ENCODE results near the gene LGALS8.

LGALS8 gene

DNA sequence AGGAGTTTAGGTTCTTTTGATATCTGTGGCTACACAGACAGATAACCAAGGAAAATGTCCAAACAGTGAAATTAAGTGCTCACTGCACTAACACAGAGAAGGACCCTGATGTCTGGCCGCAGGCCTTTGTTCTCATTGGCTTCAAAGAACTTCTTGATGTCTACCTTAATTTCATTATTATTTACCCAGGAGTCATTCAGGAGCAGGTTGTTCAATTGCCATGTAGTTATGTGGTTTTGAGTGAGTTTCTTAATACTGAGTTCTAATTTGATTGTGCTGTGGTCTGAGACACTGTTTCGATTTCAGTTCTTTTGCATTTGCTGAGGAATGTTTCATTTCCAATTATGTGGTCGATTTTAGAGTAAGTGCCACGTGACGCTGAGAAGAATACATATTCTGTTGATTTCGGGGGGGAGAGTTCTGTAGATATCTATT, 15.2 kb upstream of the LGALS8 start:
- DNase-seq (ENCODE audit: low read depth in 2 of 3, low spot score in 2 of 3): no peak

DNA sequence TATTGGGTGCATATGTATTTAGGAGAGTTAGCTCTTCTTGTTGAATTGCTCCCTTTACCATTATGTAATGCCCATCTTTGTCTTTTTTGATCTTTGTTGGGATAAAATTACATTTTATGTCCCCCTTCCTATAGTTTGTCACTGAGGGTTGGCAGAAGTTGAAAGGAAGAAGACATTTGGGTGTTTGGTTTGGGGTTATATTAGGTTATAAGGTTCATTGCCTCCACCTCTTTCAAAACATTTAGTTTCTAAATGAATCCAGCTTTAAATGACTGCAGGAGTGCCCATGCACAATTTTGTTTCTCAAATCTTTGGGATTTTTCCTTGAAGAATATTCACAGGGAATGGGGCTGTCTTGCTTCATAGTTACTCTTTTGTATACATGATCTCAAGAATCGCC, 14.6 kb upstream of the LGALS8 start:
- no peak for DNase-seq (ENCODE audit: low read depth in 2 of 3, low spot score in 2 of 3)

DNA sequence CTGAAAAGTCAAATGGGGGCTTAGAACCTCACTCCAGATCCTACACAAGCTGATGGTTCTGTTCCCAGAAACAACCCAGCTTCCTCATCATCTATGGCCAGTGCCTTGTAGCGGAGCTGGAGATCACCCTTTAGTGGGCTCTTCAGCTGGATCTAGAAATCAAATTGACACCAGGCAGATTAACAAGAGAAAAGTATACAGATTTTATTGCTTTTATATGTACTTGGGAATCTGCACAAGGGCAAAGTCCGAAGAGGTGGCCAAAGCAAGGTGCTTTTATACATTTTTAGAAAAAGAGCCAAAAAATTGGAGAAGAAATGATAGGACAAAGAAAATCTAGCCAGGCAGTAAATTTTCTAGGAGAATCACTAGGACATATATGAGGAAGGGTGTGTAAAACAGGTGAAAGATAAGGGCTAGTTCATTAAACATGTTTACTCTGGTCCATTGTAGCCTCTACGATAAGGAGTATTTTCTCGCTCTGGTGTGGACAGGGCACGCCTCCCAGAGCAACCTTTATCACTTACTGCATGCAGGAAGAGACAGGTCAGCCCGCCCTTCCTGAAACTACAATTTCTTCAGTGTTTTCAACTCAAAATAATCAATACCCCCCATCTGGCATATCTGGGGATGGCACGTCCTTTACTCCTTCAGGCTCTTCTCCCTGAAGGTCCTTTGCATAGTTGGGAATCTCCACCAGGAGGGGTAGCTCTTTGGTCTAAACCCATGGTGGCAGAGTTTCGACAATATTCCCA, 14.0 kb upstream of the LGALS8 start:
- no peak for DNase-seq (ENCODE audit: low read depth in 2 of 3, low spot score in 2 of 3)

DNA sequence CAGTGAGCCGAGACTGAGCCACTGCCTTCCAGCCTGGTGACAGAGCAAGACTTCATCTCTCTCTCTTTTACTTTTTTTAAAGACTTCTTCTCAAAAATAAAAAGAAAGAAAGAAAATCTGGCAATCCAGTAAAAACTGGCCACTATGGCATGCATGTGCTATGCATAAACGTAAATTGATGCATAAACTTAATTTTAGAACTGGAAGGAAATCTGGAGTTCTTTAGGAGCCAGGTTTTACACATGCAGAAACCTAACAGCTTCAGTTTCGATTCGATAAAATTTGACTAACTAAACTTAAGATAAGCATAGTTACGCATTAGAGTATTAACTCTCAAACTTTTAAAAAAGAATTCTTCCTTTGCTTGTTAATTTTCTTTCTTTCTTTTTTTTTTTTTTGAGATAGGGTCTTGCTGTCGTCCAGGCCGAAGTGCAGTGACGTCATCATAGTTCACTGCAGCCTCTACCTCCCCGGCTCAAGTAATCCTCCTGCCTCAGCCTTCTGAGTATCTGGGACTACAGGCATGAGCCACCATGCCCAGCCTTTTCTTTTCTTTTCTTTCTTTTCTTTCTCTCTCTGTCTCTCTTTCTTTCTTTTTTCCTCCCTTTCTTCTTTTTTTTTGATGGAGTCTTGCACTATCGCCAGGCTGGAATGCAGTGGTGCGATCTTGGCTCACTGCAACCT, 11.9 kb upstream of the LGALS8 start:
- DNase-seq (ENCODE audit: low read depth in 2 of 3, low spot score in 2 of 3): no peak

DNA sequence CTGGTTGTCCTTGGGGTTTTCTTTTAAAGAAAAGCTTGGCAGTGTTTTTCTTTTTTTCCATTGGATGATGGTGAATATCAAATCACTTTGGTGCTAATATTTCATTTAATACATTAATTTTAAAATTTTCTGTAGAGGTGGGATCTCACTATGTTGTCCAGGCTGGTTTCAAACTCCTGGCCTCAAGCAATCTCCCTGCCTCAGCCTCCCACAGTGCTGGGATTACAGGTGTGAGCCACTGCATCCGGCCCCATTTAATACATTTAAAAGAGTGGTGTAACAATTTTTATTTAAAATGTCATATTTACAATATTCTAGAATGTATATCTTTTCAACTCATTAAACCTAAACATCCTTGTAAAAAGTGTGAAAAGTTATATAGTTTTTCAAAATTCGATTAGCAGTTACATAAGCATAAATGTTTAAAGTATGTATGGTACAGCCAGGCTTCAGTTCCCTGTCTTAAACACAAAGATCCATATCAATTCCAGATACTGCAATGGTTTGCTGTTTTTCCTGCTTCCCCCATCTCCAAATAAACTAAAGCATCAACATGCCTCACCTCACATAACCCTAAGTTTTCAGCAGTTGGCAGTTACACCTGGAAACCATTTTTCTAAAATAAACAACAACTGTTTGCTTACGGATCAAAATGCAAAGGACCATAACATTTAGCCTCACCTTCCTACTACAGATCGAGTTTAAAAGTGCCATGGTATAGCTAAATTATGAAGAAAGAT, 8.9 kb upstream of the LGALS8 start:
- DNase-seq (ENCODE audit: low read depth in 2 of 3, low spot score in 2 of 3): no peak

DNA sequence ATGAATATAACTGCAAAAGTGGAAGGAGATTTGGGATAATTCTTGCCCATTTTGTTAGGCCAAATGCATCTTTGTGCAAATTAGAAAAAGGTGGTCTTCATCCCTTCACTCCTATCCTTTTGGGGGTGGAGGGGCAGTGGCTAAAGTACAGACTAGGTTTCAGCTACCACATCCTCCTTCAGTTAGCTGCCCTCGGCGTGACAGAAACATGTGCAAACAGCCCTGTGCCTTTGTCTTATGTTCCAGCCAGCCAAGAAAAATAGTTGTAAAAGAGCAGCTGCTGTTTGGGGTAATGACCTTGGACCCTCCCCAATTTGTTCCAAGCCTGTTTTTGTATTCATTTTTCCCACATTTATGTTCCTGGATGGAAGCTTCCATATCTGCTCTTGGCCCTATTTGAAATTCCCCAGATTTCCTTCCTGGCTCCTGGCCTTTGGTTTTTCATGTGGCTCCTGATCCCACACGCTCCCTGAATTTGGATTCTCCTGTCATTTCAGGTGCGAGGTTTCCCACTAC, 8.3 kb upstream of the LGALS8 start:
- no peak for DNase-seq (ENCODE audit: low read depth in 2 of 3, low spot score in 2 of 3)

DNA sequence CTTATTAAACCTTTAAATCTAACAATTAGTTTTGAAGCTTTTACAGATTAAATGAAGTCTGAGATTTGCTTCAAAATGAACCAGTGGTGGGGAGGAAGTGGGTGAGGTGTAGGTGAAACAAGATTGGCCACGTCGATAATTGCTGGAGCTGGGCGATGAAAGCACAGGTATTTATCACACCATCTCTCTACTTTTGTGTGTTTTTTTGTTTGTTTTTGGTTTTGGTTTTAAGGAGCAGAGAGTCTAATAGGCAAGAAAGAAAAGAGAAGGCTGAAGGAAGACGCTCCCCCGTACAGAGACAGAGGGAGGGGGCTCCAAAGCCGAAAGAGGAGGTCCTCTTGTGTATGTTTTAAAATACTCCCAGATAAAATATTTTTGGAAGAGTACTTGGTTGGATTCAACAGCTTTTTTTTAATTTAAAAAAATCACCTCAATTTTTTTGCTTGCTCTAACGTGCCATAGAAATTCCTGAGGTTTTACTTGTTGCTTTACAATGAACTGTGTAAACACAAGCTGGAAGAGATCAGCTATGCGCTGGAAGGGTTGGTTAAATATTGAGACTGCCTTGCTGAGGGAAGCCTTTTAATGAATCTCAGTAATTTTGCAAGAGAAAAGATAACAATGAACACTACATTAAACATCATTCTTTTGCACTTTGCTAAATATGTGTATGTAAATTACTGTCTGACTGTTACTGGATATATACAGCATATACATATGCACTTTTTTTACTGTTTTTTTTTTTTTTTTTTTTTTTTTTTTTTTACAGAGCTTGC, 6.7 kb upstream of the LGALS8 start:
- DNase-seq (ENCODE audit: low read depth in 2 of 3, low spot score in 2 of 3): no peak

DNA sequence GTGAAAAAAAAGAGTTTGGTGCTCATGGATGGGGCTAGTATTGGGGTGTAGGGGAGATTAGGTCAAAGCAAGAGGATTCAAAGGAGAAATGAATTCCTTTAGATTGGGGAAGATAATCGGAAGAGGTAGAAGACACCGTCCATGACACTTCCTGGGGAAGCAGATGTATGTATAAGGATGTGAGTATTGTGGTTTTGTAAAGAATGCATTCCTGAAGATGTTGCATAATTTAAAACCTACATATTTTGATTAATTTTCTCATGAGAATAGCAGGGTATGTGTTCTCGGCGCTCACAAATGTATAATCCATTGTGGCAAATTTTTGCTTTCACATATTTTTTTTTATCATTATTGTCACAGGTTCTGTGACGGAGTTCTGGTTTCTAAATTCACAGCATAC, 5.5 kb upstream of the LGALS8 start:
- DNase-seq (ENCODE audit: low read depth in 2 of 3, low spot score in 2 of 3): no peak

DNA sequence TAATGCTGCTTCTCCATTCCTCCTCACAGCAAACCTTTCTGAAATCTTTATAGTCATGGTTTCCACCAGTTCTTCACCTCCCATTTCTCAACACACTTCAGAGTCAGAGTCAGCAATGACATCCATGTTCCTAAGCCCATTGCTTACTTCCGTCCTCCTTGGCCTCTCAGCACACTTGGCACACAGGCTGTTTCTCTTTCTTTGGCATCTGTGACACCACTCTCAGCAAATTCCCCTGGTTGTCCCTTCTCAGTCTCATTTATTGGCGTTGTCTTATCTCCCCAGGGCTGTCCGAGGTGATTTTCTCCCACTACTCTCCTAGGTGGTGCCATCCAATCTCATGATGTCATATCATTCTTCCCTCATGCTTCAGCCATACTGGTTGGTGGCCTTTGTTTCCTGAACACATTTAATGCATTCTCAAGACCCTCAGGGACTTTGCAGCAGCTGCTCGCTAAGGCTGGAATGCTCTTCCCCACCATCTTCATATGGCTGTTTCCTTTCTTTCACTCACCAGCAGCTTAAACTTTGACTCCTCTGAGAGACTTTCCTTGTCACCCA, 3.3 kb upstream of the LGALS8 start:
- no peak for DNase-seq (ENCODE audit: low read depth in 2 of 3, low spot score in 2 of 3)

DNA sequence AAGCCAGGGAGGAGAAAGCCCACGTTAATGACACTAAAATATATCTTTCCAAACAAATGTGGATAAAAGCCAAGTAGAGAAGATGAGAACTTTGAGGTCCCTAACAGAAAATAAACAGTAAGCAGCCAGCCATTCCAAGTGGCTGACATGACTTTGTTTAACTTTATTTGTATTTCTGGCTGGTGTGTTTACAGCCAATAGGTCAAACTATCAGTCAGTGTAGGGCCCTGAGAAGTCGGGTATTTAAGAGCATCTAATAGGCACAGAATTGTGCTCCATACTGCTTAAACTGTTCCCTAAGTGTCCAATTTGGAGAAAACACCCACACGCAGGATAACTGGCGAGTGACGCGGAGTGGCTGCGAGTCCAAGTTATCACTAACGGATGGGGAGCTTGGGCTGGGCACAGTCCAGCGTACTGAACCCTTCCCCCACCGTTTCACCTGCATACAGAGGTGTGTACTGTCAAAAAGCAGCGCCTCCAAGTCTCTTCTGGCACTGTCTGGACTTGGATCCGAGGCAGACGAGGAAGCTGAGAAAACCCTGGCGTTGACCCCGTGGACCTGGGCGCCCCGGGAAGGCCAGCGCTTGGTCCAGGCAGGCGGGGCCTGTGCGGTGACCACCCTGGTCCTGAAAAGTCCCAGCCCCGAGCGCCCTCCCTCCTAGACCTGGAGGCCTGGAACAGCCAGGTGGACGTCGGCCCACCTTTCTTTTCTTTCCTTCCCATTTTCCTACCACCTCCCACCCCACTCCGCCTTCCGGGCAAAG, 662 bp upstream of the LGALS8 start:
- DNase-seq (ENCODE audit: low read depth in 2 of 3, low spot score in 2 of 3): peak in 1 of 3 experiments; percentile 14

DNA sequence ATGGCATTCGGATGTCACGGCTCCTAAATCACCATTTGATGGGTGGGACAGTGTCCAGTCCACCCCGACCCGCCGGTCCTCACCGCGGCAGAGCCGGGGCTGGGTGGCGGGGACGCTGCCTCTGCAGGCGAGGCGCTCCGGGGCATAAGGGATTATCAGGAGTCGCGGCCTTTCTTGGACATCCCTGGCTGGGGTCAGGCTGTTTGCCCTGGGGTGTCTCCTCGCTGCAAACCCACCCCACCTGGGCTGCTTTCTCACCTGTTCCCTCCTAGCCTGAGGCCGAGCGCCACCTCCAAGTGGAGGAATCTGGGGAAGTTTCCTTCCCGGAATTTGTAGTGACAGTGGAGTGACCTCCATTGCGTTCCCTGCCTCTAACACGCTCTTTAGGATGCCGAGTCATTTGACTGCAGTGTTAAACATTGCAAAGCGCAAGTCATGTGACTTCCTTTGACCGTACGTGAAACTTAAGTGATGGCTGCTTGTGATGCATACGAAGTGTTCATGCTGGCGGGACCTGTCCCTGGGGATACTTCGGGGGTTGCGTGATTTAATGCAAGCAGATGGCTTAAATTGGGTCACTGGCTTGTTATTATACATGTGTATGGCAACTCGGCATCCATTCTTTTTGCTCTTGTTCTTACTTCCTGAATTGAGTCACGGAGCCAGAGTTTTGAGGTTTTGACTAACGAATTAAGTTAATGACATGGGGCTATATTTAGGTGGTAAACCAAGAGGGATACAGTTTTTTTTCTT, 536 bp downstream of the LGALS8 start:
- DNase-seq (ENCODE audit: low read depth in 2 of 3, low spot score in 2 of 3): peak in 2 of 3 experiments; percentile 20 to 38

DNA sequence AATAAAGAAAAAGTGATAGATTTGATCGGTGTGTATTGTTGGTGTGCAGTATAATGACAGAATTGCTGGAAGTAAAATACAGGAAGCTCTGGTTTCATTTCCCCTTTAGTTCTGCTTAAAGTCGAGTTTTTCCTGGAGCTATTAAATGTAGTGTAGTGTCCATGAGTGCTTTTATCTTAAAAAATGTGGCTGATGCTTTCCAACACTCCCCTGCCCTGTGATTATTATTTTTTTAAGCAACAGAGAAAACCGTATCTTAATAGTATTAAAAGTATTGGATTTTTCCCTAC, 1.1 kb downstream of the LGALS8 start:
- DNase-seq (ENCODE audit: low read depth in 2 of 3, low spot score in 2 of 3): no peak

DNA sequence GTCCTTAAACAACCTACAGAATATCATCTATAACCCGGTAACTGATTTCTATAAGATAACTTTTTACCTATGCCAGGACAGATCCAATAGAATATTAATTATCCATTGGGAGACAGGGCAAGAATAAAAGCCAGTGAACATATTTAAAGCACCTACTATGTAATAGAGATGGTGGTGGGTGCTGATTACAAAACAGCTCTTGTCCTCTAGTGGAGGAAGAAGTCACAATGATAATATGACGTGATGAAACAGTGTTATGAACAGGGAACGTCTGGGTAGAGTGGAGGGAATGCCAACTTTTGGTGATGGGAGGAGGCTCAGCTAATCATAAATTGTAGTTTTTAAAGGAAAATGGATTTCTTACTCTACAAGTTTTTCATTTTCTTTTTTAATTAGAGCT, 2.3 kb downstream of the LGALS8 start:
- DNase-seq (ENCODE audit: low read depth in 2 of 3, low spot score in 2 of 3): no peak

DNA sequence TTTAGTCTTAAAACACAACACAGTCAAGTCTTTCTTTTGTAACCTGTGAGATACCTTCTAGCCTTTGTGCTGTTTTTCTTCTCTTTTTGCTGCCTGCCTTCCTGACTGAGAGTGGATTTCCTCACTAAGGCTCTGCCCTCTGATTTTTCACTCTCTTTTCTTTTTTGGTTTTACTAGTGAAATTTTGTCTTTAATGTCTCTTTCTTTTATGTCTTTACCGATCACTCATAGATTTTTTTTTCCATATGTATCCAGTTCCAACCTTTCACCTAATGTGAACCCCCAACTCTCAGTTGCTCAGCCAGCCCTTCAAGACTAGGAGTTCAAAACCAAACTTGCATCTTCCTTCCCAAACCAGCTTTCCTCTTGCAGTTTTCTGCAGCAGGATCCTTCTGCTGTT, 6.5 kb downstream of the LGALS8 start:
- no peak for DNase-seq (ENCODE audit: low read depth in 2 of 3, low spot score in 2 of 3)

DNA sequence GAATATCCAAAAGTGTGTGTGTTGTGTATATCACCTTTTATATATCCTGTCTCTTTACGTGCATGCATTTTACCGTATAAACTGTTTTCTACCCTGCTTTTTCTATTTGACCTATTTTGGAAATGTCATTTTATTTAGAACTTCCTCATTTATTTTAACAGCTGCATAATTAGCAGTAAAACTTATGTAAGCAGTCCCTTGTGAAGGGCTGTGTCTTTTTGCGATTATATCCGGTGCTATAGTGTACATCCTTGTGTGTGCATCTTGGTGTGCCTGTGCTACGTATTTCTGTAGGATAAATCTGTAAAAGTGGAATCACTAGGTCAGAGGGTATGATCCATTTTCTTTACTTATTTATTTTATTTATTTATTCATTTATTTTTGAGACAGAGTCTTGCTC, 7.2 kb downstream of the LGALS8 start:
- DNase-seq (ENCODE audit: low read depth in 2 of 3, low spot score in 2 of 3): no peak

DNA sequence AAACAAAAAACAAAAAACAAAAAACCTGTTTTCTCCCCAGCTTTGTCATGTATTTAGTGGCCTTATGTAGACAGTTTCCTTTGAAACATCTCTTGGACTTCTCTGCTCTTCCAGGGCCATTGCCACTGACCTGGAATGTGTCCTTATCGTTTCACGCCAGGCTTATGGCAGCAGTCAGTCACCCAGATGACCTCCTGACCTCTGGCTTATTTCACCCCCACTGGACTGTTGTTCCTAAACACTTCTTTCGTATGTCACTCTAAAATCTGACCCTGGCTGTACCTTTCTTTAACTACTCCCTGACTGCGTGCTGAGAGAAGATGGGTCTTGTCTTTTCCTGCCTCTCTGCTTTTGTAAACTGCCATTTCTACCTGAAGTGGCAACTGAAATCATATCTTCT, 9.1 kb downstream of the LGALS8 start:
- no peak for DNase-seq (ENCODE audit: low read depth in 2 of 3, low spot score in 2 of 3)

DNA sequence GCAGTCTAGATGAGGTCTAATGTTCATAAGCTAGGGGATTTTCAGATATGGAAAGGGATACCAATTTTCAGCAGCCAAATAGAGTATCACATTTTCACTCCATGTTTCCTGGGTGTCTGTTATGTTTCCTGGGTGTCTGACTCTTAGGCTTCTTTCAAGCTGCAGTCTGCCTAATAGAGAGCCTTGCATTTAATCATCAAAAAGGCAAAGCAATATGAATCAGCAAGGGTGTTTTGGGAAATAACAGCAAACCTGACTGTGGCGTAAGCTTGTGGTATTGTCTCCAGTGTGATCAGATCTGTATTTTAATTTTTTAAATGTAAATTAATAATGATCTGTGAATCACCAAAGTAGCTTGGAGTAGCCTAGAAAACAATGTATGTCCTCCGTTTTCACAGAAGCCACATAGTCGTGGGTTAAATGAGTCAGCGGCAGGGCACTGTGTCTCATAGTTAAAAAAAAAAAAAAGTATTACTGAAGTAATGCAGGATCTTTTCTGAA, 10.4 kb downstream of the LGALS8 start:
- no peak for DNase-seq (ENCODE audit: low read depth in 2 of 3, low spot score in 2 of 3)

DNA sequence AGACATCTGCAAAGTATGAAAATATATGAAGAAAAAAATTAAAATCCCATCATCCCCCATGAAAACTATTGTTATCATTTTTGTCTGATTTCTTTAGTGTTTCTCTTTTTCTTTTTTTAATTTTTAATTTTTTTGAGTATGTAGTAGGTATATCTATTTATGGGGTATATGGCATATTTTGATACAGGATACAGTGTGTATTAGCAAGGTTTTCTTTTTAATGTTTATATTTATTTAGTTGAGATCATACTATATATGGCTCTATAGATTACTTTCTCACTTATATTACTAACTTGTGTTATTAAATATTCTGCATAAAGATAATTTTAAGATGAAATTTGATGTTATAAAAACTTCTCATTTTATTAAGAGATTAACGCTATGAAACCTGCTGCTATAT, 11.4 kb downstream of the LGALS8 start:
- no peak for DNase-seq (ENCODE audit: low read depth in 2 of 3, low spot score in 2 of 3)

DNA sequence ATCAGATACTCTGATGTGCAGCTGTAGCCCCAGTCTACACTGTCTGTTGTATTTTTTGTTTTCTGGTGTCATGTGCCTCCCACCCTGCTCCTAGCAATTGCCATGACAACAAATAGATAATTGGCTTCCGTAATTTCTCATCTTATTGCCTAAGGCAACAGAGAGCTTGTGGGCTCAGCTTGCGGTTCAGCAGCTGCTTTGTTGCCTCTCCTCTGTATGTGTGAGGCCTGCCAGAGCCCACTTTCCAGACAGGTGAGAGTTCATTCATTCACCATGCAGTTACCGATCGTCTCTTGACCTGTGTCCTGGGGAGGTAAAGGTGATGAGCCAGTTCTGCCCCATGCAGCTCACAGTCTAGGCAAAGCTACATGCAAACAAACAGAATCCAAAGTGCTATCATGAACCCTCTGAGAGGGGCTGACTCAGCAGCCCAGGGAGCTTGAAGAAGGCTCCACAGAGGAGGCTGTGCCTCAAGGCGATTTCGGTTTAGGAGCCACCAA, 11.9 kb downstream of the LGALS8 start:
- DNase-seq (ENCODE audit: low read depth in 2 of 3, low spot score in 2 of 3): no peak

Measured in activated CD8-positive, alpha-beta memory T cell treated with anti-CD3 and anti-CD28 coated beads for 48 hours (primary cell).